ENCODE measurements around the gene DNAJC13. TPM values are rescaled to one million over a fixed set of nuclear protein-coding genes. Genes with fewer than 3 reads are reported as not detected.

Gene DNAJC13
- total and polyA plus RNA-seq, 4 donors: 6.3 to 22.8 (median 15.4) TPM

DNA sequence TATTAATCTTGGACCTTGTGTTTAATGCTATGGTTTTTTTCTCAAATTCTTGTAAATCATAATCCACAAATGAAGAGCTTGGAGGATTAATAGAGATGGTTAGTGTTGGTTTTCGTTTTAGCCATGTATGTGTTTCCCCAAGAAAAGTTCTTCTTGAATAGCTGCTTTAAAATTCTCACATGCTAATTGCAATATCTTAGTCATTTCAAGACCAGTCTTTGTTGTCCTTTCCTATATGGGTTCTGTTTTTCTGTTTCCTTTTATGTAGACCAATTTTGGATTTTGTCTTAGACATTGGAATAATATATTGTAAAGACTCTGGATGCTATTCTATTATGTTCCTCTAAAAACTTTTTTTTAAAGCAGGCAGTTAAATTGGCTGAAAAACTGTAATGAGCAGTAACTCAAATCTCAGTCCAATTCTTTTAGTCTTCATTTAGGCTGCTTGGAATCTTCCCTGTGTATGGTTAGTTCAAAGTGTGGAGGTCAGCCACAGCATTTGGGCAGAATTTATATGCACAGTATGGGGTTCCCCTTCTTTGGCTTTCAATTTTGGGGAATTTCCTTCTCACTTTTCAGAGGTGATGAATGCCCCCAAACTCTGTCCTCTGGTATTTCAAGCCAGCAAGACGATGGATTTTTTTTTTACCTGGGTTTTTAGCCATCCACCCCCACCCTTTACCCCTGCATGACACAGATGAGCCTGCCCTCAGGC, 39.1 kb upstream of the DNAJC13 start:
- Histone ChIP-seq H3K4me1 (ENCODE audit: control insufficient read depth in 4 of 4, insufficient read depth in 4 of 4, low read length in 3 of 4) (no peaks in the 10 kb centered on the region), H3K9ac (ENCODE audit: low read depth in 1 of 2, low read length in 2 of 2) (no peak overlapping the region), H3K9me3 (ENCODE audit: control insufficient read depth in 4 of 4, low read length in 3 of 4) (no peaks in the 10 kb centered on the region), H3K36me3 (ENCODE audit: control insufficient read depth in 4 of 4, insufficient read depth in 3 of 4, low read depth in 1 of 4, low read length in 3 of 4) (no peaks in the 10 kb centered on the region), H3K4me3 (ENCODE audit: low read depth in 1 of 3, low read length in 3 of 3) (no peak overlapping the region), H3K27me3 (ENCODE audit: control insufficient read depth in 4 of 4, insufficient read depth in 4 of 4, low read length in 3 of 4) (peaks cover 0 to 4% (median 0%) of the 10 kb centered on the region in 4 donors), H3K27ac (ENCODE audit: low read depth in 1 of 2, low read length in 2 of 2) (no peak overlapping the region)
- no peak for DNase-seq (ENCODE audit: low spot score)
- TF ChIP-seq, protein P1, sequence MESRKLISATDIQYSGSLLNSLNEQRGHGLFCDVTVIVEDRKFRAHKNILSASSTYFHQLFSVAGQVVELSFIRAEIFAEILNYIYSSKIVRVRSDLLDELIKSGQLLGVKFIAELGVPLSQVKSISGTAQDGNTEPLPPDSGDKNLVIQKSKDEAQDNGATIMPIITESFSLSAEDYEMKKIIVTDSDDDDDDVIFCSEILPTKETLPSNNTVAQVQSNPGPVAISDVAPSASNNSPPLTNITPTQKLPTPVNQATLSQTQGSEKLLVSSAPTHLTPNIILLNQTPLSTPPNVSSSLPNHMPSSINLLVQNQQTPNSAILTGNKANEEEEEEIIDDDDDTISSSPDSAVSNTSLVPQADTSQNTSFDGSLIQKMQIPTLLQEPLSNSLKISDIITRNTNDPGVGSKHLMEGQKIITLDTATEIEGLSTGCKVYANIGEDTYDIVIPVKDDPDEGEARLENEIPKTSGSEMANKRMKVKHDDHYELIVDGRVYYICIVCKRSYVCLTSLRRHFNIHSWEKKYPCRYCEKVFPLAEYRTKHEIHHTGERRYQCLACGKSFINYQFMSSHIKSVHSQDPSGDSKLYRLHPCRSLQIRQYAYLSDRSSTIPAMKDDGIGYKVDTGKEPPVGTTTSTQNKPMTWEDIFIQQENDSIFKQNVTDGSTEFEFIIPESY (IDR thresholded peaks at IDR 0.05): no peak
- TF ChIP-seq EGR1 (IDR thresholded peaks at IDR 0.05; ENCODE audit: low read depth in 2 of 2) (no peak), YY1 (IDR thresholded peaks at IDR 0.05) (no peak), RXRA (IDR thresholded peaks at IDR 0.05) (no peak), HNF4A (conservative IDR thresholded peaks at IDR 0.05) (no peak), TAF1 (conservative IDR thresholded peaks at IDR 0.05) (no peak), FOXA1 (IDR thresholded peaks at IDR 0.05) (no peak), MAX (IDR thresholded peaks at IDR 0.05) (no peak), HNF4G (IDR thresholded peaks at IDR 0.05) (no peak), JUND (IDR thresholded peaks at IDR 0.05) (no peak), FOXA2 (IDR thresholded peaks at IDR 0.05) (no peak), NR2F2 (IDR thresholded peaks at IDR 0.05) (no peak), SP1 (IDR thresholded peaks at IDR 0.05) (no peak), GABPA (IDR thresholded peaks at IDR 0.05 in 1 of 2, conservative IDR thresholded peaks at IDR 0.05 in 1 of 2) (no peak), CTCF (IDR thresholded peaks at IDR 0.05; ENCODE audit: low read depth, low read length, missing input control) (no peak)
- TF ChIP-seq, protein P2, sequence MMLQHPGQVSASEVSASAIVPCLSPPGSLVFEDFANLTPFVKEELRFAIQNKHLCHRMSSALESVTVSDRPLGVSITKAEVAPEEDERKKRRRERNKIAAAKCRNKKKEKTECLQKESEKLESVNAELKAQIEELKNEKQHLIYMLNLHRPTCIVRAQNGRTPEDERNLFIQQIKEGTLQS (IDR thresholded peaks at IDR 0.05): no peak
- 76% methylated on average over 2 of the region's 2 CpGs for WGBS

DNA sequence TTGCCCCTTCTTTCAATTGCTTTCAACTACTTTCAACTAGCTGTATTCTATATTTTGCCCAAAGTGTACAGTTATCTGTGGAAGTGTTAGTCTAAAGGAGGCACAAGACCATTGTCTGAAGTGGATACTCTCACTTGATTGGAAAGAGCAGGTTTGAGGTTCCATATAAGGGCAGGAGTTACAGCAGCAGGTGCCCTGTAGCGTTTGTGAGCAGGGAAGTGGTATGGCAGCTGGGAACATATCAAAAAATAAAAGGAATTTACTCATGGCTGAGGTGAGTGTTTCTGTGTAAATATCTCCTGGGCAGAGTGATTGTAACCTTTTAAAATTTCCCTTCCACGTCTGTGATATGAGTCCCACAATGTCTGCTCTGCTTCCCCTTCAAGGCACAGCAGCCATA, 38.5 kb upstream of the DNAJC13 start:
- no peak for DNase-seq (ENCODE audit: low spot score)

More for the DNA sequence above, 38.5 kb upstream of the DNAJC13 start:
- no peaks in the 10 kb centered on the region for H3K36me3 ChIP-seq (ENCODE audit: control insufficient read depth in 4 of 4, insufficient read depth in 3 of 4, low read depth in 1 of 4, low read length in 3 of 4)
- no peak overlapping the region for H3K9ac ChIP-seq (ENCODE audit: low read depth in 1 of 2, low read length in 2 of 2)
- H3K9me3 ChIP-seq (ENCODE audit: control insufficient read depth in 4 of 4, low read length in 3 of 4): no peaks in the 10 kb centered on the region
- no peak for TF ChIP-seq TAF1 (conservative IDR thresholded peaks at IDR 0.05)
- no peak for TF ChIP-seq EGR1 (IDR thresholded peaks at IDR 0.05; ENCODE audit: low read depth in 2 of 2)
- TF ChIP-seq HNF4G (IDR thresholded peaks at IDR 0.05): no peak
- TF ChIP-seq, protein P1 (IDR thresholded peaks at IDR 0.05): no peak
- TF ChIP-seq JUND (IDR thresholded peaks at IDR 0.05): no peak
- TF ChIP-seq, protein P2 (IDR thresholded peaks at IDR 0.05): no peak
- no peak for TF ChIP-seq GABPA (IDR thresholded peaks at IDR 0.05 in 1 of 2, conservative IDR thresholded peaks at IDR 0.05 in 1 of 2)
- TF ChIP-seq RXRA (IDR thresholded peaks at IDR 0.05): no peak
- no peak for TF ChIP-seq MAX (IDR thresholded peaks at IDR 0.05)
- no peak for TF ChIP-seq YY1 (IDR thresholded peaks at IDR 0.05)
- H3K4me3 ChIP-seq (ENCODE audit: low read depth in 1 of 3, low read length in 3 of 3): no peak overlapping the region
- WGBS: 61% methylated on average over 2 of the region's 2 CpGs
- H3K4me1 ChIP-seq (ENCODE audit: control insufficient read depth in 4 of 4, insufficient read depth in 4 of 4, low read length in 3 of 4): no peaks in the 10 kb centered on the region
- H3K27ac ChIP-seq (ENCODE audit: low read depth in 1 of 2, low read length in 2 of 2): no peak overlapping the region
- H3K27me3 ChIP-seq (ENCODE audit: control insufficient read depth in 4 of 4, insufficient read depth in 4 of 4, low read length in 3 of 4): peaks cover 0 to 4% (median 0%) of the 10 kb centered on the region in 4 donors

Measured in liver (tissue), 9 donors.